Dedifferentiated amniotic fluid mesenchymal stem cell (primary cell): ENCODE data around the gene DSC2.
"Not testable (repeated sequence)": the region's sequence is repeated elsewhere in the genome, so short reads cannot be mapped to it uniquely, and the experiment has no call there.

Experiments
- DNase-seq: peaks from one replicate; pipeline ENCODE4 v3.0.0-alpha.2; 2016; ENCODE audit errors: extremely low spot score

DSC2 gene

GRCh38 chr18:31043709-31044108, 58.5 kb downstream of the DSC2 start:
- DNase-seq: no peak

- DNase-seq: no peak
These were observed 59.6 kb downstream of the DSC2 start, which contains the start of gene DSC3 for GRCh38 chr18:31042406-31043181. DSC3 (minus strand) TSS chr18:31042742; CDS start chr18:31042660, 82 bp downstream.

- no peak for DNase-seq
These were observed 60.2 kb downstream of the DSC2 start for GRCh38 chr18:31042084-31042405.

- DNase-seq: no peak
These were observed 60.7 kb downstream of the DSC2 start for GRCh38 chr18:31041271-31042083.

- no peak for DNase-seq
These were observed 61.4 kb downstream of the DSC2 start for GRCh38 chr18:31040686-31041270.

GRCh38 chr18:31039426-31039825, 62.8 kb downstream of the DSC2 start:
- DNase-seq: no peak

GRCh38 chr18:31037686-31038085, 64.5 kb downstream of the DSC2 start:
- not testable (repeated sequence) for DNase-seq

GRCh38 chr18:31034541-31034940, 67.7 kb downstream of the DSC2 start:
- no peak for DNase-seq

GRCh38 chr18:31030574-31031278, 71.5 kb downstream of the DSC2 start:
- DNase-seq: no peak

- no peak for DNase-seq
These were observed 86.3 kb downstream of the DSC2 start for GRCh38 chr18:31015715-31016434.

- DNase-seq: not testable (repeated sequence)
These were observed 90.8 kb downstream of the DSC2 start for GRCh38 chr18:31011455-31011854.

GRCh38 chr18:31010601-31011000, 91.6 kb downstream of the DSC2 start:
- DNase-seq: no peak
